GM20000 (cell line): ENCODE data around the gene CCDC85C.

ENCODE experiments used
- DNase-seq: peaks from one replicate; pipeline ENCODE4 v3.0.0; 2012; ENCODE audit warnings: low spot score
- CTCF ChIP-seq: IDR thresholded peaks from 2 replicates; pipeline ENCODE4 v1.5.1; 2012; ENCODE audit warnings: mild to moderate bottlenecking, control low read depth; ENCODE audit errors: extremely low read depth, missing control alignments

Gene CCDC85C

GRCh38 chr14:99531251-99532096 lies 72.5 kb downstream of the CCDC85C start:
- TF ChIP-seq CTCF: no peak
- DNase-seq: no peak

GRCh38 chr14:99530407-99531155 lies 73.4 kb downstream of the CCDC85C start:
- no peak for TF ChIP-seq CTCF
- DNase-seq: no peak

- no peak for DNase-seq
- TF ChIP-seq CTCF: no peak
Observed at GRCh38 chr14:99529899-99530298, 74.1 kb downstream of the CCDC85C start.

GRCh38 chr14:99527427-99528076 lies 76.5 kb downstream of the CCDC85C start:
- TF ChIP-seq CTCF: no peak
- DNase-seq: no peak

GRCh38 chr14:99527026-99527425 lies 77.0 kb downstream of the CCDC85C start:
- no peak for DNase-seq
- TF ChIP-seq CTCF: no peak

- DNase-seq: no peak
- TF ChIP-seq CTCF: no peak
Observed at GRCh38 chr14:99525699-99526080, 78.3 kb downstream of the CCDC85C start.
